SH-SY5Y (cell line): Measurements from ENCODE around the gene RALGAPA2.

Source experiments
- GATA2 ChIP-seq: IDR thresholded peaks from 2 replicates; pipeline ENCODE4 v1.6.1; 2011; ENCODE audit warnings: mild to moderate bottlenecking, low read depth, low read length
- GATA3 ChIP-seq: IDR thresholded peaks from 2 replicates; pipeline ENCODE4 v1.6.1; 2011; ENCODE audit warnings: low read depth, mild to moderate bottlenecking, low read length, moderate library complexity

RALGAPA2 gene

GRCh38 chr20:20736303-20736702, 23.9 kb upstream of the RALGAPA2 start:
- TF ChIP-seq GATA2 (no peak), GATA3 (no peak)

GRCh38 chr20:20734475-20734948, 22.1 kb upstream of the RALGAPA2 start:
- no peak for TF ChIP-seq GATA2
- no peak for TF ChIP-seq GATA3

GRCh38 chr20:20733943-20734342, 21.5 kb upstream of the RALGAPA2 start:
- TF ChIP-seq GATA3 (no peak), GATA2 (no peak)

- TF ChIP-seq GATA3: no peak
- TF ChIP-seq GATA2: no peak
These were observed 20.2 kb upstream of the RALGAPA2 start for GRCh38 chr20:20732641-20733040.

- no peak for TF ChIP-seq GATA3
- no peak for TF ChIP-seq GATA2
These were observed 19.5 kb upstream of the RALGAPA2 start for GRCh38 chr20:20731945-20732296.

- no peak for TF ChIP-seq GATA2
- TF ChIP-seq GATA3: no peak
These were observed 18.8 kb upstream of the RALGAPA2 start for GRCh38 chr20:20731000-20731944.

- TF ChIP-seq GATA2 (no peak), GATA3 (no peak)
These were observed 17.1 kb upstream of the RALGAPA2 start for GRCh38 chr20:20729563-20729962.

GRCh38 chr20:20721489-20721888, 9.0 kb upstream of the RALGAPA2 start:
- TF ChIP-seq GATA2 (no peak), GATA3 (no peak)

GRCh38 chr20:20720158-20720557, 7.7 kb upstream of the RALGAPA2 start:
- TF ChIP-seq GATA2: no peak
- no peak for TF ChIP-seq GATA3

GRCh38 chr20:20719411-20719810, 7.0 kb upstream of the RALGAPA2 start:
- no peak for TF ChIP-seq GATA2
- TF ChIP-seq GATA3: no peak

GRCh38 chr20:20713244-20713765, 861 bp upstream of the RALGAPA2 start:
- no peak for TF ChIP-seq GATA3
- no peak for TF ChIP-seq GATA2

- no peak for TF ChIP-seq GATA3
- no peak for TF ChIP-seq GATA2
These were observed 405 bp downstream of the RALGAPA2 start for GRCh38 chr20:20712004-20712473.

- TF ChIP-seq GATA3 (no peak), GATA2 (no peak)
These were observed 1.0 kb downstream of the RALGAPA2 start for GRCh38 chr20:20711413-20711812.

GRCh38 chr20:20710443-20711315, 1.8 kb downstream of the RALGAPA2 start:
- no peak for TF ChIP-seq GATA2
- TF ChIP-seq GATA3: no peak

- no peak for TF ChIP-seq GATA2
- no peak for TF ChIP-seq GATA3
These were observed 2.6 kb downstream of the RALGAPA2 start for GRCh38 chr20:20709887-20710286.
